K562 (cell line): ENCODE results near the gene C6orf47. TPM values are rescaled to one million over a fixed set of nuclear protein-coding genes. Genes with fewer than 3 reads are reported as not detected.
A peak's percentile ranks its signal among the peaks of the same experiment; 100 is the strongest.

Source experiments
- ARID4B ChIP-seq: sonication (generic); formaldehyde crosslinking; IDR thresholded peaks from 2 replicates; pipeline ENCODE4 v1.8.0; 2022; ENCODE audit warnings: mild to moderate bottlenecking, missing genetic modification reagents
- ATF3 ChIP-seq, 2 experiments: fragments of 450-650 bp in 1 of 2; sonication (generic) in 1 of 2; formaldehyde crosslinking in 1 of 2; IDR thresholded peaks in 1 of 2; conservative IDR thresholded peaks in 1 of 2; 2 replicates each; pipeline versions ENCODE4 v1.6.1 to v1.8.1; 2016 to 2023; ENCODE audit warnings: mild to moderate bottlenecking in 2 of 2, moderate library complexity in 2 of 2, inconsistent platforms in 1 of 2, missing genetic modification reagents in 1 of 2
- ETV1 ChIP-seq: fragments of 450-650 bp; conservative IDR thresholded peaks from 2 replicates; pipeline ENCODE4 v1.6.1; 2016; ENCODE audit warnings: missing genetic modification characterization, control low read depth, low read depth, missing compliant biosample characterization
- GABPB1 ChIP-seq: sonication (generic); formaldehyde crosslinking; IDR thresholded peaks from 2 replicates; pipeline ENCODE4 v1.8.0; 2022; ENCODE audit warnings: mild to moderate bottlenecking, missing genetic modification reagents
- HDAC1 ChIP-seq, 2 experiments: fragments of 450-650 bp; IDR thresholded peaks; 2 replicates each; pipeline ENCODE4 v1.6.1; 2016 to 2017; ENCODE audit warnings: inconsistent platforms in 1 of 2, mild to moderate bottlenecking in 1 of 2, moderate library complexity in 1 of 2
- MBD2 ChIP-seq: sonication (generic); IDR thresholded peaks from 2 replicates; pipeline ENCODE4 v1.6.1; 2016; ENCODE audit warnings: low read depth, borderline replicate concordance
- MYC ChIP-seq, 2 experiments: fragments of 250-450 bp in 1 of 2; sonication (Bioruptor Pico) in 1 of 2; IDR thresholded peaks; 2 replicates each; pipeline versions ENCODE4 v1.5.1 to v1.6.1; 2012 to 2021; ENCODE audit warnings: low read depth in 2 of 2, borderline replicate concordance in 1 of 2, improper control_type of control experiment in 1 of 2, low read length in 1 of 2, mild to moderate bottlenecking in 1 of 2, moderate library complexity in 1 of 2
- NR4A1 ChIP-seq, 2 experiments: fragments of 250-450 bp in 1 of 2; fragments of 450-650 bp in 1 of 2; sonication (Bioruptor Pico) in 1 of 2; IDR thresholded peaks; 2 replicates each; pipeline versions ENCODE4 v1.4.0 to v1.6.1; 2016 to 2020; ENCODE audit warnings: mild to moderate bottlenecking in 2 of 2, missing compliant biosample characterization in 1 of 2, missing genetic modification characterization in 1 of 2, moderate library complexity in 1 of 2
- SMAD4 ChIP-seq: fragments of 250-450 bp; sonication (Bioruptor Pico); conservative IDR thresholded peaks from 2 replicates; pipeline ENCODE4 v1.8.0; 2021; ENCODE audit warnings: inconsistent platforms, mild to moderate bottlenecking, moderate library complexity
- SMARCC2 ChIP-seq: fragments of 450-650 bp; IDR thresholded peaks from 2 replicates; pipeline ENCODE4 v1.6.1; 2017; ENCODE audit warnings: antibody characterized with exemption, moderate library complexity, mild to moderate bottlenecking, low read depth
- TBP ChIP-seq: optimal IDR thresholded peaks from 2 replicates; pipeline ENCODE3; 2011; ENCODE audit warnings: low read depth, low read length, improper control_type of control experiment
- THAP12 ChIP-seq: fragments of 250-450 bp; sonication (Bioruptor Pico); IDR thresholded peaks from 2 replicates; pipeline ENCODE4 v1.9.0; 2021; ENCODE audit warnings: mild to moderate bottlenecking, inconsistent platforms
- ZBTB33 ChIP-seq: sonication (generic); formaldehyde crosslinking; IDR thresholded peaks from 2 replicates; pipeline ENCODE4 v1.8.1; 2023; ENCODE audit warnings: mild to moderate bottlenecking, missing genetic modification reagents
- ZNF282 ChIP-seq: sonication (generic); formaldehyde crosslinking; IDR thresholded peaks from 2 replicates; pipeline ENCODE4 v1.8.1; 2023; ENCODE audit warnings: missing genetic modification reagents
- polyA plus RNA-seq, 8 experiments: library from polyadenylated mRNA; depleted of rRNA in 4 of 8; stranded (reverse) in 5 of 8; unstranded in 3 of 8; fragments of >200 nt; fragmentation: Nextera tagmentation in 2 of 8; fragmentation: Illumina TruSeq in 1 of 8; extraction: Ambion mirVana in 2 of 8; extraction: Trizol in 1 of 8; gene quantifications; 2 replicates each; pipeline versions ENCODE4 v1.2.1 to v1.2.3, GENCODE V29; 2011 to 2014; ENCODE audit warnings: inconsistent platforms in 1 of 8, missing spikeins in 1 of 8
- total RNA-seq, 7 experiments: library from RNA; depleted of rRNA in 6 of 7; stranded (reverse); fragments of >200 nt in 6 of 7; fragmentation: Illumina TruSeq in 2 of 7; extraction: Trizol in 2 of 7; gene quantifications; 2 replicates each; pipeline versions ENCODE4 v1.2.1 to v1.2.3, GENCODE V29; 2011 to 2021; ENCODE audit warnings: low replicate concordance in 1 of 7

C6orf47 gene
- total and polyA plus RNA-seq, 9 of the 15 experiments (the other 6 are each of a cell fraction or from before 2014, with no cell fraction given) = 0.14 to 43.8 (median 27.0) TPM

GRCh38 chr6:31659649-31660380 lies 763 bp downstream of the C6orf47 start (continued):
- TF ChIP-seq ARID4B (CRISPR knock-in tag) = peak; percentile 75; the same call in 1 of the 2 replicates
- TF ChIP-seq SMAD4 (CRISPR knock-in tag) = peak; percentile 58
- 0 out of 2 replicates have a peak, but pooled peaks have one; percentile 5 for TF ChIP-seq ZBTB33 (CRISPR knock-in tag)
- peak; percentile 31; the same call in 1 of the 2 replicates for TF ChIP-seq GABPB1 (CRISPR knock-in tag)
- TF ChIP-seq ATF3 (IDR thresholded peaks at IDR 0.05) = no peak
- TF ChIP-seq ATF3 (CRISPR knock-in tag; conservative IDR thresholded peaks at IDR 0.05) = peak; percentile 28; the same call in 1 of the 2 replicates
- peak; percentile 84; the same call in 1 of the 2 replicates for TF ChIP-seq NR4A1 (CRISPR knock-in tag; IDR thresholded peaks at IDR 0.05)
- TF ChIP-seq NR4A1 (tag; IDR thresholded peaks at IDR 0.05) = 0 out of 2 replicates have a peak, but pooled peaks have one; percentile 50
- peak; percentile 35 for TF ChIP-seq TBP
- TF ChIP-seq SMARCC2 = 0 out of 2 replicates have a peak, but pooled peaks have one; percentile 36
- TF ChIP-seq ZNF282 (CRISPR knock-in tag) = no peak
- TF ChIP-seq MBD2 = no peak
- TF ChIP-seq ETV1 (tag) = peak; percentile 57
- peak in 1 of 2 experiments; percentile 79; a peak in 2 of 4 replicates for TF ChIP-seq HDAC1 (IDR thresholded peaks at IDR 0.05)
- TF ChIP-seq MYC (IDR thresholded peaks at IDR 0.05; ENCODE audit: low read depth, low read length) = no peak
- peak; percentile 50; the same call in 1 of the 2 replicates for TF ChIP-seq MYC (CRISPR knock-in tag; IDR thresholded peaks at IDR 0.05; ENCODE audit: borderline replicate concordance, low read depth)
- peak; percentile 16; the same call in 1 of the 2 replicates for TF ChIP-seq THAP12 (CRISPR knock-in tag)
